ENCODE results near the gene SPART. TPM values are rescaled to one million over a fixed set of nuclear protein-coding genes. Genes with fewer than 3 reads are reported as not detected.
"Not testable (repeated sequence)": the region's sequence is repeated elsewhere in the genome, so short reads cannot be mapped to it uniquely, and the experiment has no call there.

SPART gene
- total RNA-seq, 1 experiment from 2014 or later: 60.6 TPM

GRCh38 chr13:36302289-36302688 lies 43.9 kb downstream of the SPART start:
- H3K27me3 Mint-ChIP-seq (ENCODE audit: low read depth): no peaks in the 10 kb centered on the region

DNA sequence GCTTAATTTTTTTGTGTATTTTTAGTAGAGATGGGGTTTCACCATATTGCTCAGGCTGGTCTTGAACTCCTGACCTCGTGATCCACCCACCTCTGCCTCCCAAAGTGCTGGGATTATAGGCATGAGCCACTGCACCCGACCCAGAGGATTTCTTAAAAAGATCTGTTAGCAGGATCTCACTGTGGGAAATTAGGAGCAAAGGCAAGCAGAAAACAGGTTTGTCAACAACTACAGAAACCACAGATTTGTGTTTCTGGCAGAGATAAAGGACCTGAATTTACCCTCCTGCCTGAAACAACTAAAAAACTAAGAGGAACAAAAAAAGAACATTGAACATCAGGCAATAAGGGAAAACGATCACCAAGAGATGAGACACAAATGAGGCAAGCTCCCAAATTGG lies 46.7 kb downstream of the SPART start:
- not testable (repeated sequence) for H3K4me2 ChIP-seq (ENCODE audit: insufficient read depth, insufficient read length, low read length); H3K9me3 Mint-ChIP-seq; H4K20me1 ChIP-seq (ENCODE audit: control insufficient read depth, insufficient read depth, insufficient read length); H3K79me1 ChIP-seq (ENCODE audit: insufficient read depth, low read depth, low read length, poor library complexity, severe bottlenecking); H3K4me1 ChIP-seq (ENCODE audit: insufficient read depth, low read length); H2BK15ac ChIP-seq (ENCODE audit: low read depth, low read length); H3T11ph ChIP-seq (ENCODE audit: low read length); H3K23me2 ChIP-seq (ENCODE audit: insufficient read length, low read depth, low read length, poor library complexity, severe bottlenecking); H3K27me3 Mint-ChIP-seq (ENCODE audit: low read depth); H3K56ac ChIP-seq (ENCODE audit: insufficient read length, low read depth, low read length); DNase-seq; H4K8ac ChIP-seq (replicated peaks; ENCODE audit: insufficient read length, low read depth, low read length); H4K91ac ChIP-seq (ENCODE audit: insufficient read length, low read depth, low read length); H4K5ac ChIP-seq (ENCODE audit: insufficient read length, low read depth, low read length); H2AFZ ChIP-seq (ENCODE audit: low read length); H3K9ac ChIP-seq (ENCODE audit: extremely low read depth, insufficient read length, low read length); H2BK120ac ChIP-seq (ENCODE audit: low read depth, low read length, poor library complexity, severe bottlenecking); H3K4ac ChIP-seq (ENCODE audit: low read depth, low read length); H3K4me3 Mint-ChIP-seq; H2AK5ac ChIP-seq (ENCODE audit: insufficient read length, low read length); H2BK20ac ChIP-seq (ENCODE audit: low read depth, low read length, poor library complexity, severe bottlenecking); H2BK12ac ChIP-seq (ENCODE audit: insufficient read length, low read depth, low read length); H3K79me2 ChIP-seq (ENCODE audit: insufficient read depth, low read length); H3K27me3 ChIP-seq (ENCODE audit: insufficient read depth, low read length); H3K9me3 ChIP-seq (ENCODE audit: control insufficient read depth, low read depth, low read length); H3K23ac ChIP-seq (ENCODE audit: insufficient read length, low read depth, low read length)
- 0 out of 2 replicates have a peak overlapping the region, but pooled peaks have one; percentile 18 for H3K14ac ChIP-seq (ENCODE audit: insufficient read depth, low read length)
- WGBS (ENCODE audit: extremely low coverage, insufficient read length, low lambda C conversion rate): no CpG with 5 or more reads among the region's 3 CpGs
- H3K27ac ChIP-seq (ENCODE audit: insufficient read length, low read depth, low read length): peak overlapping the region; percentile 69
- Mint-ChIP-seq H3K27ac (peak overlapping the region; percentile 30 to 96 (median 87); a peak in 5 of 7 replicates), H3K36me3 (ENCODE audit: insufficient read depth in 1 of 3, low read depth in 3 of 3) (peaks cover 4 to 13% (median 11%) of the 10 kb centered on the region in 3 experiments; a peak in 6 of 7 replicates), H3K4me1 (peaks cover 45 to 58% of the 10 kb centered on the region in 2 experiments)
- peak overlapping the region; percentile 48 for H2BK5ac ChIP-seq (ENCODE audit: insufficient read length, low read length)
- H3K18ac ChIP-seq (ENCODE audit: insufficient read length, low read depth, low read length): peak overlapping the region; percentile 53

More at GRCh38 chr13:36302289-36302688, 43.9 kb downstream of the SPART start:
- Histone ChIP-seq H3K27ac (ENCODE audit: insufficient read length, low read depth, low read length) (no peak overlapping the region), H2BK5ac (ENCODE audit: insufficient read length, low read length) (no peak overlapping the region), H3K9me3 (ENCODE audit: control insufficient read depth, low read depth, low read length) (no peaks in the 10 kb centered on the region), H3K23ac (ENCODE audit: insufficient read length, low read depth, low read length) (no peak overlapping the region), H3T11ph (ENCODE audit: low read length) (no peak overlapping the region), H3K4ac (ENCODE audit: low read depth, low read length) (no peak overlapping the region), H3K4me2 (ENCODE audit: insufficient read depth, insufficient read length, low read length) (no peak overlapping the region), H3K9ac (ENCODE audit: extremely low read depth, insufficient read length, low read length) (no peak overlapping the region), H3K4me1 (ENCODE audit: insufficient read depth, low read length) (peaks cover 4% of the 10 kb centered on the region; the same call in 1 of the 2 replicates), H3K14ac (ENCODE audit: insufficient read depth, low read length) (no peak overlapping the region), H2BK15ac (ENCODE audit: low read depth, low read length) (no peak overlapping the region), H3K79me1 (ENCODE audit: insufficient read depth, low read depth, low read length, poor library complexity, severe bottlenecking) (no peaks in the 10 kb centered on the region), H3K23me2 (ENCODE audit: insufficient read length, low read depth, low read length, poor library complexity, severe bottlenecking) (no peaks in the 10 kb centered on the region), H2BK20ac (ENCODE audit: low read depth, low read length, poor library complexity, severe bottlenecking) (no peak overlapping the region), H3K79me2 (ENCODE audit: insufficient read depth, low read length) (no peaks in the 10 kb centered on the region), H2BK12ac (ENCODE audit: insufficient read length, low read depth, low read length) (no peak overlapping the region), H4K20me1 (ENCODE audit: control insufficient read depth, insufficient read depth, insufficient read length) (no peaks in the 10 kb centered on the region), H4K5ac (ENCODE audit: insufficient read length, low read depth, low read length) (no peak overlapping the region), H2AFZ (ENCODE audit: low read length) (no peak overlapping the region), H4K91ac (ENCODE audit: insufficient read length, low read depth, low read length) (no peak overlapping the region), H2AK5ac (ENCODE audit: insufficient read length, low read length) (no peak overlapping the region), H3K56ac (ENCODE audit: insufficient read length, low read depth, low read length) (no peak overlapping the region), H3K27me3 (ENCODE audit: insufficient read depth, low read length) (no peaks in the 10 kb centered on the region; the same call in 1 of the 2 replicates), H4K8ac (replicated peaks; ENCODE audit: insufficient read length, low read depth, low read length) (no peak overlapping the region), H3K18ac (ENCODE audit: insufficient read length, low read depth, low read length) (no peak overlapping the region), H2BK120ac (ENCODE audit: low read depth, low read length, poor library complexity, severe bottlenecking) (no peak overlapping the region)
- H3K9me3 Mint-ChIP-seq: peaks cover 0 to 4% of the 10 kb centered on the region in 2 experiments; a peak in 2 of 5 replicates
- TF ChIP-seq, protein P1, sequence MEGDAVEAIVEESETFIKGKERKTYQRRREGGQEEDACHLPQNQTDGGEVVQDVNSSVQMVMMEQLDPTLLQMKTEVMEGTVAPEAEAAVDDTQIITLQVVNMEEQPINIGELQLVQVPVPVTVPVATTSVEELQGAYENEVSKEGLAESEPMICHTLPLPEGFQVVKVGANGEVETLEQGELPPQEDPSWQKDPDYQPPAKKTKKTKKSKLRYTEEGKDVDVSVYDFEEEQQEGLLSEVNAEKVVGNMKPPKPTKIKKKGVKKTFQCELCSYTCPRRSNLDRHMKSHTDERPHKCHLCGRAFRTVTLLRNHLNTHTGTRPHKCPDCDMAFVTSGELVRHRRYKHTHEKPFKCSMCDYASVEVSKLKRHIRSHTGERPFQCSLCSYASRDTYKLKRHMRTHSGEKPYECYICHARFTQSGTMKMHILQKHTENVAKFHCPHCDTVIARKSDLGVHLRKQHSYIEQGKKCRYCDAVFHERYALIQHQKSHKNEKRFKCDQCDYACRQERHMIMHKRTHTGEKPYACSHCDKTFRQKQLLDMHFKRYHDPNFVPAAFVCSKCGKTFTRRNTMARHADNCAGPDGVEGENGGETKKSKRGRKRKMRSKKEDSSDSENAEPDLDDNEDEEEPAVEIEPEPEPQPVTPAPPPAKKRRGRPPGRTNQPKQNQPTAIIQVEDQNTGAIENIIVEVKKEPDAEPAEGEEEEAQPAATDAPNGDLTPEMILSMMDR (conservative IDR thresholded peaks at IDR 0.05): no peak
- no peak for DNase-seq
- peaks cover 2 to 8% (median 4%) of the 10 kb centered on the region in 3 experiments; a peak in 4 of 7 replicates for H3K36me3 Mint-ChIP-seq (ENCODE audit: insufficient read depth in 1 of 3, low read depth in 3 of 3)
- peaks cover 37 to 53% of the 10 kb centered on the region in 2 experiments for H3K4me1 Mint-ChIP-seq
- no CpG with 5 or more reads among the region's 3 CpGs for WGBS (ENCODE audit: extremely low coverage, insufficient read length, low lambda C conversion rate)
- H3K27ac Mint-ChIP-seq: no peak overlapping the region
- no peak overlapping the region for H3K4me3 Mint-ChIP-seq

All from H9 (cell line).